Uterus (tissue), 2 donors: Measurements from ENCODE around the gene GGACT.

ENCODE experiments used
- POLR2A ChIP-seq, 2 donors: fragments of 450-650 bp; IDR thresholded peaks; one replicate each; pipeline ENCODE4 v1.6.1; 2016; ENCODE audit warnings: antibody characterized with exemption in 2 of 2, mild to moderate bottlenecking in 1 of 2, moderate library complexity in 1 of 2
- TF ChIP-seq, protein P1 (sequence below), 4 experiments: fragments of 200-600 bp in 2 of 4; fragments of 450-650 bp in 2 of 4; sonication (generic) in 2 of 4; IDR thresholded peaks; one replicate each; pipeline ENCODE4 v1.5.1; 2016 to 2019; ENCODE audit warnings: antibody characterized with exemption in 4 of 4, mild to moderate bottlenecking in 2 of 4, moderate library complexity in 1 of 4

DNA sequence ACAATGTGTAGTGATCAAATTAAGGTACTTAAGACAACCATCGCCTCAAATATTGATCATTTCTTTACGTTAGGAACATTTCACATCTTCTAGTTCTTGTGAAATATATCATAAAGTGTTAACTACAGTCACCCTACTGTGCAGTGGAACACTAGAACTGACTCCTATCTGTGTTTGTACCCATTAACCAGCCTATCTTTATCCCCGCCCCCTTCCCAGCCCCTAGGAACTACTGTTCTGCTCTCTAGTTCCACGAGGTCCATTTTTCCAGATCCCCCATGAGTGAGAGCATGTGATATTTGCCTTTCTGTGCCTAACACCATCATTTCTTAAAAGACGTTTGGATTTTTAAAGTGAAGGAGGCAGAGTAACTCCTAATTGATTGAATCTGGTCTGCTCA, 24.4 kb upstream of the GGACT start:
- TF ChIP-seq, protein P1, sequence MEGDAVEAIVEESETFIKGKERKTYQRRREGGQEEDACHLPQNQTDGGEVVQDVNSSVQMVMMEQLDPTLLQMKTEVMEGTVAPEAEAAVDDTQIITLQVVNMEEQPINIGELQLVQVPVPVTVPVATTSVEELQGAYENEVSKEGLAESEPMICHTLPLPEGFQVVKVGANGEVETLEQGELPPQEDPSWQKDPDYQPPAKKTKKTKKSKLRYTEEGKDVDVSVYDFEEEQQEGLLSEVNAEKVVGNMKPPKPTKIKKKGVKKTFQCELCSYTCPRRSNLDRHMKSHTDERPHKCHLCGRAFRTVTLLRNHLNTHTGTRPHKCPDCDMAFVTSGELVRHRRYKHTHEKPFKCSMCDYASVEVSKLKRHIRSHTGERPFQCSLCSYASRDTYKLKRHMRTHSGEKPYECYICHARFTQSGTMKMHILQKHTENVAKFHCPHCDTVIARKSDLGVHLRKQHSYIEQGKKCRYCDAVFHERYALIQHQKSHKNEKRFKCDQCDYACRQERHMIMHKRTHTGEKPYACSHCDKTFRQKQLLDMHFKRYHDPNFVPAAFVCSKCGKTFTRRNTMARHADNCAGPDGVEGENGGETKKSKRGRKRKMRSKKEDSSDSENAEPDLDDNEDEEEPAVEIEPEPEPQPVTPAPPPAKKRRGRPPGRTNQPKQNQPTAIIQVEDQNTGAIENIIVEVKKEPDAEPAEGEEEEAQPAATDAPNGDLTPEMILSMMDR (IDR thresholded peaks at IDR 0.05), result no peak
- TF ChIP-seq POLR2A (IDR thresholded peaks at IDR 0.05), result no peak
